22Rv1 (cell line): ENCODE measurements around the gene DNAJB1.
A peak's percentile ranks its signal among the peaks of the same experiment; 100 is the strongest.

Experiments used
- H3K27ac ChIP-seq: fragments of 450-650 bp; 2 replicates; pipeline ENCODE4 v1.5.1; 2017
- CTCF ChIP-seq: fragments of 450-650 bp; IDR thresholded peaks from 2 replicates; pipeline ENCODE4 v1.5.1; 2017; ENCODE audit warnings: mild to moderate bottlenecking
- ZFX ChIP-seq: fragments of 450-650 bp; IDR thresholded peaks from 2 replicates; pipeline ENCODE4 v1.6.1; 2017; ENCODE audit warnings: antibody characterized with exemption, borderline replicate concordance

DNAJB1 gene

GRCh38 chr19:14479975-14480699 is 38.1 kb downstream of the DNAJB1 start:
- no peak overlapping the region for H3K27ac ChIP-seq
- no peak for TF ChIP-seq ZFX
- TF ChIP-seq CTCF: peak; percentile 97

- H3K27ac ChIP-seq: no peak overlapping the region
- TF ChIP-seq CTCF (no peak), ZFX (no peak)
Measured at GRCh38 chr19:14479309-14479974, 38.8 kb downstream of the DNAJB1 start.

GRCh38 chr19:14478113-14478545 is 40.1 kb downstream of the DNAJB1 start:
- no peak overlapping the region for H3K27ac ChIP-seq
- TF ChIP-seq CTCF: no peak
- no peak for TF ChIP-seq ZFX

GRCh38 chr19:14477418-14478112 is 40.6 kb downstream of the DNAJB1 start:
- H3K27ac ChIP-seq: no peak overlapping the region
- no peak for TF ChIP-seq CTCF
- TF ChIP-seq ZFX: no peak

GRCh38 chr19:14476673-14477401 is 41.4 kb downstream of the DNAJB1 start:
- no peak for TF ChIP-seq CTCF
- no peak for TF ChIP-seq ZFX
- H3K27ac ChIP-seq: no peak overlapping the region

GRCh38 chr19:14476327-14476672 is 41.9 kb downstream of the DNAJB1 start:
- H3K27ac ChIP-seq: no peak overlapping the region

More at GRCh38 chr19:14476327-14476672, 41.9 kb downstream of the DNAJB1 start:
- no peak for TF ChIP-seq ZFX
- no peak for TF ChIP-seq CTCF
